HG03342 (cell line): ENCODE data around the gene KIF3B.
"Not testable (repeated sequence)": the region's sequence is repeated elsewhere in the genome, so short reads cannot be mapped to it uniquely, and the experiment has no call there.

Experiments
- ATAC-seq: cut with Tn5 transposase; IDR thresholded peaks from one replicate; pipeline ENCODE4 v1.9.1; 2021; ENCODE audit warnings: mild to moderate bottlenecking, moderate library complexity; ENCODE audit not compliant: unreplicated experiment

Gene KIF3B

GRCh38 chr20:32327087-32327681 is 49.7 kb downstream of the KIF3B start:
- no peak for ATAC-seq

- no peak for ATAC-seq
These were observed 52.5 kb downstream of the KIF3B start for GRCh38 chr20:32329817-32330554.

GRCh38 chr20:32330555-32330897 is 53.1 kb downstream of the KIF3B start:
- ATAC-seq: no peak

- ATAC-seq: no peak
These were observed 55.2 kb downstream of the KIF3B start for GRCh38 chr20:32332614-32333013.

- ATAC-seq: peak; percentile 55
These were observed 55.9 kb downstream of the KIF3B start for GRCh38 chr20:32333181-32333987.

- peak; percentile 18 for ATAC-seq
These were observed 56.8 kb downstream of the KIF3B start for GRCh38 chr20:32333988-32334885.

- ATAC-seq: no peak
These were observed 59.5 kb downstream of the KIF3B start for GRCh38 chr20:32336918-32337347.

- ATAC-seq: no peak
These were observed 60.6 kb downstream of the KIF3B start for GRCh38 chr20:32337937-32338661.

- no peak for ATAC-seq
These were observed 61.2 kb downstream of the KIF3B start for GRCh38 chr20:32338665-32339064.

- ATAC-seq: no peak
These were observed 61.7 kb downstream of the KIF3B start for GRCh38 chr20:32339116-32339515.

GRCh38 chr20:32341053-32341452 is 63.6 kb downstream of the KIF3B start:
- not testable (repeated sequence) for ATAC-seq

GRCh38 chr20:32343439-32343838 is 66.0 kb downstream of the KIF3B start:
- ATAC-seq: no peak

- ATAC-seq: no peak
These were observed 67.5 kb downstream of the KIF3B start for GRCh38 chr20:32344835-32345506.

- no peak for ATAC-seq
These were observed 70.8 kb downstream of the KIF3B start for GRCh38 chr20:32348207-32348606.

- ATAC-seq: no peak
These were observed 73.0 kb downstream of the KIF3B start for GRCh38 chr20:32350421-32350820.

GRCh38 chr20:32352121-32352720 is 74.8 kb downstream of the KIF3B start:
- ATAC-seq: no peak

GRCh38 chr20:32353848-32354496 is 76.5 kb downstream of the KIF3B start:
- ATAC-seq: no peak

- no peak for ATAC-seq
These were observed 77.4 kb downstream of the KIF3B start for GRCh38 chr20:32354592-32355416.
